ENCODE data around the gene KAT6B. TPM values are rescaled to one million over a fixed set of nuclear protein-coding genes. Genes with fewer than 3 reads are reported as not detected.
A peak's percentile ranks its signal among the peaks of the same experiment; 100 is the strongest.

The KAT6B gene
- total and polyA plus RNA-seq, 2 donors (not counting 1 experiment from before 2014, with no cell fraction given), result 8.6 to 111 TPM

DNA sequence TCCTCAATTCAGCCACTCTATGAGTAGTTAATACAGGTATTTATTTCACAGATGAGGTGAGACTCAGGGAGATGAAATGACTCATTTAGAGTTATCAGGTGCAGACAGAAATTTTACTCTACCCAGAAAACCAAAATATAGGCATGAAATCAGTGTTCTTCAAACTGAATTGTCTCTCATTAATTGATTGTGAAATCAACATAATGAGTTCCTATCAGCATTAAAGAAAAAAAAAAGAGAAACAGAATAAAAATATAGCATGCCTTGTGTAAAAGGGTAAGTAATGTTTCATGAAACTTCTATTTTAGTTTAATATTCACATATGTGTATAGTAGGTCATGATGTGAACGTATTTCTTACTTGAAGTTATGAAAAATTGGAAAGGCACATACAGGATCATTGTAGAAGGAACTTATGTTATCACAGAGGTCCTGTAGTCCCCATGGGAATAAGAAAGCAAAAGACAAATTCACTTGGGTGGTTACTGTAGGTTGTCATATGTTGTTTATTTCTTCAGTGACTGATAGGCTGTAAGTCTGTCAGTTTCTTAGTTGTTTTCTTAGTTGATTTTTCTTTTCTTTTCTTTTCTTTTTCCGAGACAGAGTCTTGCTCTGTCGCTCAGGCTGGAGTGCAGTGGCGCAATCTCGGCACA lies 47.5 kb downstream of the KAT6B start:
- CTCF ChIA-PET, result no interaction called here
- peaks cover 11% of the 10 kb centered on the region for H4K20me1 ChIP-seq (ENCODE audit: control insufficient read depth, insufficient read depth, low read length, poor library complexity, severe bottlenecking)
- intact Hi-C loops (cut with micrococcal nuclease), result loop anchor here (2.0 kb wide), 1 partner anchor 19 kb away; no protein-coding TSS in a partner anchor
- WGBS (ENCODE audit: insufficient coverage), result 90% methylated on average over 2 of the region's 5 CpGs
- no peaks in the 10 kb centered on the region for H3K27me3 ChIP-seq (replicated peaks in 1 of 4; ENCODE audit: control extremely low read depth in 1 of 4, control insufficient read depth in 3 of 4, insufficient read depth in 4 of 4, low read length in 3 of 4)
- no peak overlapping the region for H3K9ac ChIP-seq (ENCODE audit: low read length)
- H3K36me3 ChIP-seq (replicated peaks in 1 of 2; ENCODE audit: control extremely low read depth in 1 of 2, control insufficient read depth in 1 of 2, extremely low read depth in 1 of 2, insufficient read depth in 2 of 2, low read length in 1 of 2), result no peaks in the 10 kb centered on the region
- no peak overlapping the region for H3K4me3 Mint-ChIP-seq
- POLR2A ChIA-PET, result interaction anchor here (0.9 kb wide), 1 partner anchor 19 kb away, joined by 3 read pairs; no protein-coding TSS in a partner anchor
- H3K4me2 ChIP-seq (replicated peaks; ENCODE audit: low read depth, low read length, poor library complexity, severe bottlenecking), result peak overlapping the region; percentile 10
- H3K27me3 Mint-ChIP-seq, result no peaks in the 10 kb centered on the region
- H3K9me3 Mint-ChIP-seq (ENCODE audit: insufficient read depth), result no peaks in the 10 kb centered on the region
- no peaks in the 10 kb centered on the region for H3K9me3 ChIP-seq (ENCODE audit: control extremely low read depth in 1 of 3, control insufficient read depth in 2 of 3, insufficient read depth in 1 of 3, low read length in 2 of 3)
- peaks cover 19 to 22% of the 10 kb centered on the region in 2 donors for H3K4me1 ChIP-seq (ENCODE audit: control insufficient read depth in 2 of 2, insufficient read depth in 2 of 2, low read length in 2 of 2)
- H3K27ac ChIP-seq (ENCODE audit: low read length in 2 of 2), result no peak overlapping the region
- DNase-seq, result peak; percentile 39
- peaks cover 90% of the 10 kb centered on the region for H3K79me2 ChIP-seq (ENCODE audit: control insufficient read depth, insufficient read depth, low read length)
- H3K27ac Mint-ChIP-seq, result peak overlapping the region; percentile 67
- H3K4me3 ChIP-seq (ENCODE audit: control extremely low read depth in 1 of 5, extremely low read depth in 1 of 5, insufficient read depth in 1 of 5, low read depth in 2 of 5, low read length in 4 of 5), result no peak overlapping the region
- H2AFZ ChIP-seq (ENCODE audit: insufficient read depth, low read depth, low read length, poor library complexity, severe bottlenecking), result no peak overlapping the region
- no peak for TF ChIP-seq CTCF (IDR thresholded peaks at IDR 0.05)
- TF ChIP-seq EZH2 (IDR thresholded peaks at IDR 0.05; ENCODE audit: borderline replicate concordance, insufficient read depth, low read depth, low read length, poor library complexity, severe bottlenecking), result no peak
- H3K4me1 Mint-ChIP-seq, result peaks cover 48% of the 10 kb centered on the region
- peak; percentile 80 for ATAC-seq (ENCODE audit: low read depth)

DNA sequence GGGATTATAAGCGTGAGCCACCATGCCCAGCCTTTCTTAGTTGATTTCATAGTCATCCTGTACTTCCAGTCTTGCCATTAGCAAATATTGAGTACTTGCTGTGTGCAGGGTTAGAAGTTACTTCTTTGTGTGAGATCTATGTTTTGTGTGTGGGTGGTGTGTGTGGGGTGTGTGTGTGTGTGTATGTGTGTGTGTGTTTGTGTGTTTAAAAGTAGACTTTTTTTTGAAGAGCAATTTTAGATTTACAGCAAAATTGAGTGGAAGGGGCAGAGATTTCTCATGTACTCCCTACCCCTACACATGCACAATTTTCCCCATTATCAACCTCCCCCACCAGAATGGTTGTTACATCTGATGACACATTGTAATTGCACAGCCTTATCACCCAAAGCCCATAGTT lies 48.2 kb downstream of the KAT6B start:
- Histone ChIP-seq H3K27me3 (replicated peaks in 1 of 4; ENCODE audit: control extremely low read depth in 1 of 4, control insufficient read depth in 3 of 4, insufficient read depth in 4 of 4, low read length in 3 of 4) (no peaks in the 10 kb centered on the region), H3K9me3 (ENCODE audit: control extremely low read depth in 1 of 3, control insufficient read depth in 2 of 3, insufficient read depth in 1 of 3, low read length in 2 of 3) (no peaks in the 10 kb centered on the region), H3K9ac (ENCODE audit: low read length) (no peak overlapping the region), H2AFZ (ENCODE audit: insufficient read depth, low read depth, low read length, poor library complexity, severe bottlenecking) (no peak overlapping the region), H3K27ac (ENCODE audit: low read length in 2 of 2) (no peak overlapping the region), H3K4me2 (replicated peaks; ENCODE audit: low read depth, low read length, poor library complexity, severe bottlenecking) (no peak overlapping the region), H4K20me1 (ENCODE audit: control insufficient read depth, insufficient read depth, low read length, poor library complexity, severe bottlenecking) (peaks cover 10% of the 10 kb centered on the region), H3K4me1 (ENCODE audit: control insufficient read depth in 2 of 2, insufficient read depth in 2 of 2, low read length in 2 of 2) (peaks cover 19 to 23% of the 10 kb centered on the region in 2 donors), H3K79me2 (ENCODE audit: control insufficient read depth, insufficient read depth, low read length) (peaks cover 93% of the 10 kb centered on the region), H3K4me3 (ENCODE audit: control extremely low read depth in 1 of 5, extremely low read depth in 1 of 5, insufficient read depth in 1 of 5, low read depth in 2 of 5, low read length in 4 of 5) (no peak overlapping the region), H3K36me3 (replicated peaks in 1 of 2; ENCODE audit: control extremely low read depth in 1 of 2, control insufficient read depth in 1 of 2, extremely low read depth in 1 of 2, insufficient read depth in 2 of 2, low read length in 1 of 2) (no peaks in the 10 kb centered on the region)
- Mint-ChIP-seq H3K9me3 (ENCODE audit: insufficient read depth) (no peaks in the 10 kb centered on the region), H3K27me3 (no peaks in the 10 kb centered on the region), H3K4me3 (no peak overlapping the region), H3K27ac (peak overlapping the region; percentile 20), H3K4me1 (peaks cover 50% of the 10 kb centered on the region)
- ChIA-PET POLR2A (interaction anchor here (0.7 kb wide), 2 partner anchors 8 to 169 kb away, joined by 3 read pairs; no protein-coding TSS in a partner anchor), CTCF (no interaction called here)
- ATAC-seq (ENCODE audit: low read depth), result no peak
- 100% methylated on average over 1 of the region's 1 CpG for WGBS (ENCODE audit: insufficient coverage)
- intact Hi-C loops (cut with micrococcal nuclease), result no loop called here
- TF ChIP-seq CTCF (IDR thresholded peaks at IDR 0.05) (no peak), EZH2 (IDR thresholded peaks at IDR 0.05; ENCODE audit: borderline replicate concordance, insufficient read depth, low read depth, low read length, poor library complexity, severe bottlenecking) (no peak)
- no peak for DNase-seq
